ENCODE data around the gene ZNF138.
A peak's percentile ranks its signal among the peaks of the same experiment; 100 is the strongest.

Gene ZNF138

DNA sequence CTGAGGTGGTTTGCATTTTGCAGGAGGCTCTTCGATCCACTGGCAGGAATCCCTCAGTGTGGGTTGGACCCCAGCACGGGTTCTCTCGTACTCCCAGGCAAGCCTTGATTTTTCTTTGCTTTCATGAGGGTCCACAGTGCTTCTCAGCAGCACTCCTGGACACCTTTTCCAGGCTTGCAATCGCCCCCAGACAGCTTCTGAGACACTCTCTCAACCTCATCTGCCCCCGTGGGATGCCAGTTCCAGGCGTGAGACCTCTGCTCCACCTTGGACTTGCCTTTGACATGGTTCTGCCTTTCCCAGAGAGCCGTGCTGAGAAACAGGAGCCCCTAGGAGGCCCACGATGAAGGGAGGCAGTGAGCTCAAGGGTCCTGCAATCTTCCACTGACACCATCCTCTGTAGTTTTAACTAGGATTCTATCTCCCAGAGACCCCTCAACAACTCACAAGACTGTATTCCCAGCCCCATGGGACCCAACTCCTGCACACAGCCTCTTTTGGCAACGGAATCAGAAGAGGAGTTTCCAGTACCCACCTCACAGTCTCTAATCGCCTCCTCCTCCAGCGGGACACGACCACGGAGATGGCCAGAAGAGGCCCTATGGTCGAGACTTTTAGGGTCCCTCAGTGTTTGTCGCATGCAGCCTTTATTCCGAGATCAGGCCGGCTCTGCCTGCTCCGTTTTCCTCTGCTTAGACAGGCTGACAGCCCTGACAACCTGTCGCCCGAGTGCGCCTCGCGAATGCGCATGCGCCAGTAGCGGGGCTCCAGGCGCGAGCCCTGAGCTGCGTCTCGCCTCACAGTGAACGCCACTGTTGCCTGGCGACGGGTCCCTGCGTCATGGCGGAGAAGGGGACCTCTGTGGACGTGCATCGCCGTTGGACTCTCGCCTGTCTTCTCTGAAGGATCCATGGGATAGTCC, 82.8 kb downstream of the ZNF138 start:
- DNase-seq = peak; percentile 75

GRCh38 chr7:64877714-64878610, 83.7 kb downstream of the ZNF138 start:
- no peak for DNase-seq

DNA sequence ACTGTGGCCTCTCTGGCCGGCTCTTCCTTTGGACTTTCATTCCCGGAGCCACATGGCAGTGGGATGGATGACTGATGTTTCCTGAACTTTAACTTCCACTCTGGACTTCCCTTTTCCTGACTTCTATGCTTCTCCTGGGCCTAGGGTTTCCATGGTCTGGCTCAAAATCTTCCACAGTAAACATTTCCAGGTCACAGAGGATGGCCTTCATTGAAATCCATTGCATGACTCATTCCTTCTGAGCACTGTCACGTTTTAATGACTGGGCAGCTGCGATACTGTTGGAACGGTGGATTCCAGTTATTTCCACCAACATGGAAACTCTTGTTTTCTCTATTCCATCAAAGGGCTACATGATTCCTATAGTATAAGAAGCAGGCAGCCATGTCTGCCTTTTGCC, 84.5 kb downstream of the ZNF138 start:
- no peak for DNase-seq

DNA sequence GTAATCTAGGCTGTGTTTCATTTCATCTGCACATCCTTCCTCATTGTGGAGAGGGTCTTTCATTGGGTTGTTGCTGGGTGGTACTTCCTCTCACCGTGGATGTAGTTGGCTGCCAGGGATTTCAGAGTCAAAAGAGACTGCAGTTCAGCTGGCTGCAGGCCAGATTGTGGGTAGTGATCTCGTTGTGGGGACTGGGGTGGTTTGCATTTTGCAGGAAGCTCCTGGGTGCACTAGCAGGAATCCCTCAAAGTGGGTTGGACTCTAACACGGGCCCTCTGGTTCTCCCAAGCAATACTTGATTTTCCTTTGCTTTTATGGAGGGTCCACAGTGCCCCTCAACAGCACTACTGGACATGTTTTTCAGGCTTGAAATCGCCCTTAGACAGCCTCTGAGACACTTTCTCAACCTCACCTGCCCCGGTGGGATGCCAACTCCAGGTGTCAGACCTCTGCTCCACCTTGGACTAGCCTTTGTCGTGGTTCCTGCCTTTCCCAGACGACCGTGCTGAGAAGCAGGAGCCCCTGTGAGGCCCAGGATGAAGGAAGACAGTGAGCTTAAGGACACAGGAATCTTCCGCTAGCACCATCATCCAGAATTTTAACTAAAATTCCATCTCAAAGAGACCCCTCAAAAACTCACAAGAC, 85.0 kb downstream of the ZNF138 start:
- no peak for DNase-seq

- no peak for DNase-seq
Measured at GRCh38 chr7:64879800-64880199, 85.6 kb downstream of the ZNF138 start.

GRCh38 chr7:64880322-64881297, 86.4 kb downstream of the ZNF138 start:
- no peak for DNase-seq

DNA sequence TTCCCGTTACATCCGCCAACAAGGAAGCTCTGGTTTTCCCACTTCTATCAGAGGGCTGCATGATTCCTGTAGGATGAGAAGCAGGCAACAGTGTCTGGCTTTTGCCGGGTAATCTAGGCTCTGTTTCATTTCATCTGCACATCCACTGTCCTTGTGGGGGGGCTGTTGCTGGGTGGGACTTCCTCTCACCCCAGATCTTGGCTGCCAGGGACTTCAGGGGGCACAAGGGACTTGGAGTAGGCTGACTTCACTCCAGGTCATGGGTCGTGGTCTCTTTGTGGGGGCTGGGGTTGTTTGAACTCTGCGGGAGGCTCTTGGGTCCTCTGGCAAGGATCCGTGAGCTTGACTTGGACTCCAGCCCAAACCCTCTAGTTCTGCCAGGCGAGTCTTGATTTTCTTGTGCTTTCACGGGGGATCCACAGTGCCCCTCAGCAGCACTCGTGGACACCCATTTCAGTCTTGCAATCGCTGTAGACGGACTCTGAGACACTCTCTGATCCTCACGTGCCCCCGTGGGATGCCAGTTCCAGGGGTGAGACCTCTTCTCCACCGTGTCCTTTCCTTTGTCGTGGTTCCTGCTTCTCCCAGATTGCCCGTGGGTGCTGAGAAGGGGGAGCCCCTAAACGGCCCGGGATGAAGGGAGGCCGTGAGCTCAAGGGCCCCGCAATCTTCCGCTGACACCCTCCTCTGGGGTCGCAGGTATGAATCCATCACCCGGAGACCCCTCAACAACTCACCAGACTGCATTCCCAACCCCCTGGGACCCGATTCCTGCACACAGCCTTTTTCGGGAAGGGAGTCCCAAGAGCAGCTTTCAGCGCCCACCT, 87.4 kb downstream of the ZNF138 start:
- DNase-seq = no peak

DNA sequence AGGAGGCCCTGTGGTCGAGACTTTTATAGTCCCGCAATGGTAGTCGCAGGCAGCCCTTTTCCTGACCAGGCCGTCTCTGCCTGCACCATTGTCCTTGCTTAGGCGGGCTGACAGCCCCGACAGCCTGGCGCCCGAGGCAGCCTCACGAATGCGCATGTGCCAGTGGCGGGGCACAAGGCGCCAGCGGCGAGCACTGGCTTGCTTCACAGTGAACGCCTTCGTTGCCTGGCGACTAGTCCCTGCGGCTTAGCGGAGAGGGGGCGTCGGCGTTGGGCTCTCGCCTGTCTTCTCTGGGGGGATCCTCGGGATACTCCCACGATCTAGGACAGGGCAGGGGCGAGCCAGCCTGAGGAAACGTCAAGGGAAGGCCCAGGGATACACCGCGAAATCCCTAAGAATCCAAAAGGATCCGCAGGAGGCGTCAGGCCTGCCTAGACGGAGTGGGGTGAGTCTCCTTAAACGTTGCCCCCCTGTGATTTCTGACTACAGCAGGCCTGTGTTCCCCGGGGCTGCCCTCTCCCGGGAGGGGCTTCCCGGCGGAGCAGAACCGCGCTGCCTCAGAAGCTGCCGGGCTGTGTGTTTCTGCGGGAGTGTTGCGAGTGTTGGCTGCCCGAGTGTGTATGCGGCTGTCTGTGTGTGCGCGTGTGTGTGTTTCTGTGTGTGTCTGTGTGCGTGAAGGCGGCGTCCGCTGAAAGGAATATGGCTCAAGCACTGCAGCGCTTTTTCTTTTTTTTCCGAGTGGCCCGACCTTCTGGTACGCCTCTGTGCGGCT, 88.3 kb downstream of the ZNF138 start:
- DNase-seq = no peak

All from CD4-positive, alpha-beta T cell treated with Interleukin-15 for 1 hour (primary cell).